22Rv1 (cell line): Measurements from ENCODE around the gene CALML6.

Source experiments
- ZFX ChIP-seq: fragments of 450-650 bp; IDR thresholded peaks from 2 replicates; pipeline ENCODE4 v1.6.1; 2017; ENCODE audit warnings: antibody characterized with exemption, borderline replicate concordance
- TF ChIP-seq, protein P1 (sequence below): fragments of 450-650 bp; IDR thresholded peaks from 2 replicates; pipeline ENCODE4 v1.5.1; 2017; ENCODE audit warnings: mild to moderate bottlenecking

DNA sequence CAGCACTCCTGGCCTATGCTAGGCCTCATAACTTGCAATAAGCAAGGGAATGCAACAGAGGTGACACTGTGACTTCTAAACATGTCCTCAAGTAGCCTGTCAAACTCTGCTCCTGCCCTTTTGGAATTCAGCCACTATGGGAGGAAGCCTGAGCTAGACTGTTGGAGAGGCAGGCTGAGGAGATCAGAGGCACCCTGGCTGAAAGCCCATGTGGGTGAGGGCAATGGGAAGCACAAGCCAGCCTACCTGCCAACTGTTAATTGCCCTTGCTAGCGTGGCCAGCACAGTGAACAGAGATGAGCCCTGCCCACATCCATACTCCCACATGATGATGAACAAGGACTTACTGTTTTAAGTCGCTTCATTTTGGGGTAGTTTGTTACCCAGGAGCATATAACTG is 41.9 kb upstream of the CALML6 start:
- TF ChIP-seq, protein P1, sequence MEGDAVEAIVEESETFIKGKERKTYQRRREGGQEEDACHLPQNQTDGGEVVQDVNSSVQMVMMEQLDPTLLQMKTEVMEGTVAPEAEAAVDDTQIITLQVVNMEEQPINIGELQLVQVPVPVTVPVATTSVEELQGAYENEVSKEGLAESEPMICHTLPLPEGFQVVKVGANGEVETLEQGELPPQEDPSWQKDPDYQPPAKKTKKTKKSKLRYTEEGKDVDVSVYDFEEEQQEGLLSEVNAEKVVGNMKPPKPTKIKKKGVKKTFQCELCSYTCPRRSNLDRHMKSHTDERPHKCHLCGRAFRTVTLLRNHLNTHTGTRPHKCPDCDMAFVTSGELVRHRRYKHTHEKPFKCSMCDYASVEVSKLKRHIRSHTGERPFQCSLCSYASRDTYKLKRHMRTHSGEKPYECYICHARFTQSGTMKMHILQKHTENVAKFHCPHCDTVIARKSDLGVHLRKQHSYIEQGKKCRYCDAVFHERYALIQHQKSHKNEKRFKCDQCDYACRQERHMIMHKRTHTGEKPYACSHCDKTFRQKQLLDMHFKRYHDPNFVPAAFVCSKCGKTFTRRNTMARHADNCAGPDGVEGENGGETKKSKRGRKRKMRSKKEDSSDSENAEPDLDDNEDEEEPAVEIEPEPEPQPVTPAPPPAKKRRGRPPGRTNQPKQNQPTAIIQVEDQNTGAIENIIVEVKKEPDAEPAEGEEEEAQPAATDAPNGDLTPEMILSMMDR = no peak
- TF ChIP-seq ZFX = no peak
